Tibial artery (tissue), 4 donors: ENCODE data around the gene MIS18A.

Source experiments
- DNase-seq, 2 donors: peaks; one replicate each; pipeline ENCODE4 v3.0.0-alpha.2; 2019
- H3K27ac ChIP-seq, 2 donors: fragments of 200-600 bp; sonication (generic) in 1 of 2; 1 replicate in 1 of 2; 2 replicates in 1 of 2; pipeline ENCODE4 v1.5.1; 2018 to 2019; ENCODE audit warnings: mild to moderate bottlenecking in 1 of 2
- H3K27me3 ChIP-seq, 2 donors: fragments of 200-600 bp; sonication (generic) in 1 of 2; one replicate each; pipeline versions ENCODE4 v1.5.1 to v1.6.0; 2016 to 2019
- H3K36me3 ChIP-seq, 3 donors: fragments of 200-600 bp; sonication (generic) in 2 of 3; one replicate each; pipeline ENCODE4 v1.5.1; 2016 to 2019; ENCODE audit warnings: mild to moderate bottlenecking in 2 of 3
- H3K4me1 ChIP-seq, 4 donors: fragments of 200-600 bp; sonication (generic) in 2 of 4; 1 replicate in 3 of 4; 2 replicates in 1 of 4; pipeline ENCODE4 v1.5.1; 2016 to 2019
- H3K4me3 ChIP-seq, 2 donors: fragments of 200-600 bp; sonication (generic) in 1 of 2; 1 replicate in 1 of 2; 2 replicates in 1 of 2; pipeline ENCODE4 v1.5.1; 2018 to 2019; ENCODE audit warnings: mild to moderate bottlenecking in 2 of 2
- H3K9me3 ChIP-seq, 3 donors: fragments of 200-600 bp; sonication (generic) in 1 of 3; one replicate each; pipeline ENCODE4 v1.5.1; 2016 to 2019
- intact Hi-C: fragments of 100-400 bp; cut with DNase I; formaldehyde crosslinking; loops from one replicate; pipeline ENCODE4 v1.15.0; 2023; ENCODE audit warnings: low total_unique reads
- TF ChIP-seq, protein P1 (sequence below), 2 experiments: fragments of 200-600 bp in 1 of 2; fragments of 450-650 bp in 1 of 2; IDR thresholded peaks; one replicate each; pipeline ENCODE4 v1.5.1; 2017 to 2019; ENCODE audit warnings: antibody characterized with exemption in 2 of 2, mild to moderate bottlenecking in 1 of 2, moderate library complexity in 1 of 2

Gene MIS18A

GRCh38 chr21:32298658-32299081 is 19.8 kb upstream of the MIS18A start, which contains the start of gene MRAP:
Gene MRAP, plus strand, starts transcription at chr21:32298855. Its CDS starts 117 bp downstream, at chr21:32298972.
- H3K4me1 ChIP-seq, result no peaks in the 10 kb centered on the region
- H3K4me3 ChIP-seq, result no peak within 1 kb of the TSS
- no peaks in the 10 kb centered on the region for H3K27me3 ChIP-seq
- intact Hi-C loops, result no loop called here
- no peak within 1 kb of the TSS for H3K27ac ChIP-seq
- TF ChIP-seq, protein P1, sequence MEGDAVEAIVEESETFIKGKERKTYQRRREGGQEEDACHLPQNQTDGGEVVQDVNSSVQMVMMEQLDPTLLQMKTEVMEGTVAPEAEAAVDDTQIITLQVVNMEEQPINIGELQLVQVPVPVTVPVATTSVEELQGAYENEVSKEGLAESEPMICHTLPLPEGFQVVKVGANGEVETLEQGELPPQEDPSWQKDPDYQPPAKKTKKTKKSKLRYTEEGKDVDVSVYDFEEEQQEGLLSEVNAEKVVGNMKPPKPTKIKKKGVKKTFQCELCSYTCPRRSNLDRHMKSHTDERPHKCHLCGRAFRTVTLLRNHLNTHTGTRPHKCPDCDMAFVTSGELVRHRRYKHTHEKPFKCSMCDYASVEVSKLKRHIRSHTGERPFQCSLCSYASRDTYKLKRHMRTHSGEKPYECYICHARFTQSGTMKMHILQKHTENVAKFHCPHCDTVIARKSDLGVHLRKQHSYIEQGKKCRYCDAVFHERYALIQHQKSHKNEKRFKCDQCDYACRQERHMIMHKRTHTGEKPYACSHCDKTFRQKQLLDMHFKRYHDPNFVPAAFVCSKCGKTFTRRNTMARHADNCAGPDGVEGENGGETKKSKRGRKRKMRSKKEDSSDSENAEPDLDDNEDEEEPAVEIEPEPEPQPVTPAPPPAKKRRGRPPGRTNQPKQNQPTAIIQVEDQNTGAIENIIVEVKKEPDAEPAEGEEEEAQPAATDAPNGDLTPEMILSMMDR (IDR thresholded peaks at IDR 0.05), result no peak
- H3K36me3 ChIP-seq, result no peaks in the 10 kb centered on the region
- H3K9me3 ChIP-seq, result no peaks in the 10 kb centered on the region
- no peak for DNase-seq

DNA sequence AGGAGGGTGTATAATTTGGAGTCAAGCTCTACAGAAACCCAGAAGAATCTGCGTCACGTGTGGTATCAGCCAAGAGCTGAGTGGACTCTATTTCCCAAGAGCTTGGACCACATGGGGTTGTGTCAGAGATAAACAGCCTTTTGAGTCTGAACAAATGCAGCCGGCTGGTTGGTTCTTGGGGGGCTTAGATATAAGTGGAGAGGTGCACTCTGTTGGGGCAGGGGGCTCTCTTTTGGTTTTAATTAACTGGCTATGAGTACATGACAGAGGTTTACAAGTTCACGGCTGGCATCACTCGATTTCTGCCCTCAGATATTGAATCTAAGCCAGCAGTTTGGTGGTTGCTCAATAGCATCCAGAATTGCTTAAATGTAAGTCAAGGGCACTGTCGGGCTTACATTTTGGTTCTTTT is 19.3 kb upstream of the MIS18A start:
- Histone ChIP-seq H3K4me3 (no peak overlapping the region), H3K36me3 (no peaks in the 10 kb centered on the region), H3K27me3 (no peaks in the 10 kb centered on the region), H3K4me1 (no peaks in the 10 kb centered on the region), H3K9me3 (no peaks in the 10 kb centered on the region), H3K27ac (no peak overlapping the region)
- intact Hi-C loops, result no loop called here
- no peak for DNase-seq
- TF ChIP-seq, protein P1 (IDR thresholded peaks at IDR 0.05), result no peak

- H3K27me3 ChIP-seq, result no peaks in the 10 kb centered on the region
- no peaks in the 10 kb centered on the region for H3K9me3 ChIP-seq
- no peak for DNase-seq
- H3K27ac ChIP-seq, result no peak overlapping the region
- TF ChIP-seq, protein P1 (IDR thresholded peaks at IDR 0.05), result no peak
- intact Hi-C loops, result no loop called here
- no peaks in the 10 kb centered on the region for H3K36me3 ChIP-seq
- no peak overlapping the region for H3K4me3 ChIP-seq
- no peaks in the 10 kb centered on the region for H3K4me1 ChIP-seq
These were observed 18.6 kb upstream of the MIS18A start for GRCh38 chr21:32297449-32297848.

- intact Hi-C loops, result no loop called here
- H3K4me1 ChIP-seq, result no peaks in the 10 kb centered on the region
- no peaks in the 10 kb centered on the region for H3K9me3 ChIP-seq
- TF ChIP-seq, protein P1 (IDR thresholded peaks at IDR 0.05), result no peak
- H3K4me3 ChIP-seq, result no peak overlapping the region
- no peaks in the 10 kb centered on the region for H3K27me3 ChIP-seq
- no peaks in the 10 kb centered on the region for H3K36me3 ChIP-seq
- no peak for DNase-seq
- no peak overlapping the region for H3K27ac ChIP-seq
These were observed 6.6 kb upstream of the MIS18A start for GRCh38 chr21:32285476-32285875.

- H3K36me3 ChIP-seq, result no peaks in the 10 kb centered on the region
- TF ChIP-seq, protein P1 (IDR thresholded peaks at IDR 0.05), result no peak
- intact Hi-C loops, result no loop called here
- peaks cover 0 to 16% (median 10%) of the 10 kb centered on the region in 4 donors for H3K4me1 ChIP-seq
- DNase-seq, result no peak
- H3K27me3 ChIP-seq, result no peaks in the 10 kb centered on the region
- H3K9me3 ChIP-seq, result no peaks in the 10 kb centered on the region
- H3K27ac ChIP-seq, result no peak overlapping the region
- H3K4me3 ChIP-seq, result no peak overlapping the region
These were observed 4.1 kb upstream of the MIS18A start for GRCh38 chr21:32282992-32283391.

GRCh38 chr21:32281531-32281930 is 2.7 kb upstream of the MIS18A start:
- Histone ChIP-seq H3K36me3 (no peaks in the 10 kb centered on the region), H3K27me3 (no peaks in the 10 kb centered on the region), H3K9me3 (no peaks in the 10 kb centered on the region), H3K27ac (no peak overlapping the region), H3K4me1 (peaks cover 0 to 22% (median 14%) of the 10 kb centered on the region in 4 donors), H3K4me3 (no peak overlapping the region)
- no peak for DNase-seq
- TF ChIP-seq, protein P1 (IDR thresholded peaks at IDR 0.05), result no peak
- intact Hi-C loops, result no loop called here
